GM15510 (cell line): ENCODE data around the gene AHNAK.

Experiments
- POLR2A ChIP-seq: IDR thresholded peaks from 3 replicates; pipeline ENCODE4 v1.6.1; 2011; ENCODE audit warnings: borderline replicate concordance; ENCODE audit not compliant: insufficient read length; ENCODE audit errors: extremely low read depth

Gene AHNAK, protein sequence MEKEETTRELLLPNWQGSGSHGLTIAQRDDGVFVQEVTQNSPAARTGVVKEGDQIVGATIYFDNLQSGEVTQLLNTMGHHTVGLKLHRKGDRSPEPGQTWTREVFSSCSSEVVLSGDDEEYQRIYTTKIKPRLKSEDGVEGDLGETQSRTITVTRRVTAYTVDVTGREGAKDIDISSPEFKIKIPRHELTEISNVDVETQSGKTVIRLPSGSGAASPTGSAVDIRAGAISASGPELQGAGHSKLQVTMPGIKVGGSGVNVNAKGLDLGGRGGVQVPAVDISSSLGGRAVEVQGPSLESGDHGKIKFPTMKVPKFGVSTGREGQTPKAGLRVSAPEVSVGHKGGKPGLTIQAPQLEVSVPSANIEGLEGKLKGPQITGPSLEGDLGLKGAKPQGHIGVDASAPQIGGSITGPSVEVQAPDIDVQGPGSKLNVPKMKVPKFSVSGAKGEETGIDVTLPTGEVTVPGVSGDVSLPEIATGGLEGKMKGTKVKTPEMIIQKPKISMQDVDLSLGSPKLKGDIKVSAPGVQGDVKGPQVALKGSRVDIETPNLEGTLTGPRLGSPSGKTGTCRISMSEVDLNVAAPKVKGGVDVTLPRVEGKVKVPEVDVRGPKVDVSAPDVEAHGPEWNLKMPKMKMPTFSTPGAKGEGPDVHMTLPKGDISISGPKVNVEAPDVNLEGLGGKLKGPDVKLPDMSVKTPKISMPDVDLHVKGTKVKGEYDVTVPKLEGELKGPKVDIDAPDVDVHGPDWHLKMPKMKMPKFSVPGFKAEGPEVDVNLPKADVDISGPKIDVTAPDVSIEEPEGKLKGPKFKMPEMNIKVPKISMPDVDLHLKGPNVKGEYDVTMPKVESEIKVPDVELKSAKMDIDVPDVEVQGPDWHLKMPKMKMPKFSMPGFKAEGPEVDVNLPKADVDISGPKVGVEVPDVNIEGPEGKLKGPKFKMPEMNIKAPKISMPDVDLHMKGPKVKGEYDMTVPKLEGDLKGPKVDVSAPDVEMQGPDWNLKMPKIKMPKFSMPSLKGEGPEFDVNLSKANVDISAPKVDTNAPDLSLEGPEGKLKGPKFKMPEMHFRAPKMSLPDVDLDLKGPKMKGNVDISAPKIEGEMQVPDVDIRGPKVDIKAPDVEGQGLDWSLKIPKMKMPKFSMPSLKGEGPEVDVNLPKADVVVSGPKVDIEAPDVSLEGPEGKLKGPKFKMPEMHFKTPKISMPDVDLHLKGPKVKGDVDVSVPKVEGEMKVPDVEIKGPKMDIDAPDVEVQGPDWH (N-terminal part only)

DNA sequence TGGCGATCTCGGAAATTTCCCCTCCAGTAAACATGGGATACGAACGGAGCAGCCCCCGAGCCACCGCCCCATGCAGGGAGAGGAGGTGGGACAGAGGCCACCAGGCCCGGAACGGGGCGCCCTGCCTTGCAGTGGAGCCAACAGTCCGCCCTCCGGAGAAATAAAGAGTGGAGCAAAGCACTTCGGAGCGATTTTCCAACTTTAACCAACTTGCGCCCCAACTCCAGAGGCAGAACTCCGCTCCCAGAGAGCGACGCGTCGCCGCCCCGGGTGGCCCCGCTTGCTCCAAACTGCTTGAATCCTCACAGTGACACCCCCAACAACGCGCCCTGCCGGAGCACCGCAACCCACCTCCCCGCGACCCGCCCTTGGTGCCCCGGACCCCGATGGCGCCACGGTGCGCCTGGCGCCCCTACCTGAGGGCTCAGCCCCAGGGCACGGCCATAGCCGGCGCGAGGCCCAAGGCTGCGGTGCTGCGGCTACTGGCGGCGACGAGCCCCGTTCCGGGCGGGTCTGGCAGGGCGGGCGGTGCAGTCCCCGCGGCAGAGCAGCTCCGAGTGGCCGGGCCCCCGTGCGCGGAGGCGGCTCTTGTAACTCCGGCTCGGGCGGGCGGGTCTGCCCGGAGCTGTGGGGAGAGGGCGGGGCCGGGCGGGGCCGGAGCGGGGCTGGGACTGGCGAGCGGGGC is at the start of gene AHNAK:
TSS of gene AHNAK (minus strand) at position 563 of the 685 bp plus-strand sequence. CDS start 10,708 bp downstream, outside the sequence.
- peak; percentile 55 for TF ChIP-seq POLR2A

DNA sequence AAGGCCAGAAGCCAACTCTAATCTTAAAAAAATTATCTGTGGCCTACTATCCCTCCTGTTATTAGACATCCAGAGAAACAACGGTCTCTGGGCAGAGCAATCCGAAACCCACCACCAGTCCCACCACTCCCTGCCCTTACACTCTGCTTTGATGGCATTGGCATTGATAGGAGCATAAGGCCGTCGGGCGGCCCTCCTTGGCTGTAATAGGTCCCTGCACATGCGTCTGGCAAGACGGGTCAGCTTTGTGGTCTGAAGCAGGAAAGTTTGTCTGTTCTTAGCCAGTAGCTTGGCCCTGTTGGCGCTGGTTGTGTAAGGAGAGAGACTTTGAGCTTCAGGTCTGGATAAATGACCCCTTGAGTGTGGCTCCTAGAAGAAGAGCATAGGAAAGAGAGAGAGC is 48.5 kb upstream of the AHNAK start:
- TF ChIP-seq POLR2A = no peak

DNA sequence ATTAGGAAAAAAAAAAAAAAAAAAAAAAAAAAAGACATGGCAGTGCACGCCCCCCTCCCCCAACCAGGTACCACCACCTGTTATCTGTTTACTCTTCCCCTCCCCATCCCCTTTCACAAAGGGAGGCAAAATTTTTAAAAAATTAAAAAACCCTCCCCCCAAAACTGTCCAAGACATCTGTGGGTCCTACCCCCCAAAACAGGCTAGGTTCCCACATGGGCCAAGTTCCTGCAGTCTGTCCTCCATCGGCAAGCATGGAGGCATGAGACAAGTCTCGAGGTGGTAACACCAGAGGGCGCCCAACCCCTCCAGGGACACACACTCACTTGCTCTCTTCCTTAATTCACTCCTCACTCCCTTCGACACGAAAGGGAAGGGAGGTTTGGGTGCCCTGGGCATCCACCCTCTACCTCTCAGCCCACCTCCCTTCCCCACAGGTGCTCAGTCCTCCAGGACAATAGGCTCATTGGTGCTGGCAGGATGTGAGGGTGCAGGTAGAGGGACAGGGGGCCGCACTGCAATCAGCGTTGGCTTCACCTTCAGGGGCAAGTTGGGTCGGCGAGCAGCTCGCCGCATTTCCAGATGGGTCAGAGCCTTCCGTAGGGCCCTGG is 46.9 kb upstream of the AHNAK start:
- TF ChIP-seq POLR2A = no peak

DNA sequence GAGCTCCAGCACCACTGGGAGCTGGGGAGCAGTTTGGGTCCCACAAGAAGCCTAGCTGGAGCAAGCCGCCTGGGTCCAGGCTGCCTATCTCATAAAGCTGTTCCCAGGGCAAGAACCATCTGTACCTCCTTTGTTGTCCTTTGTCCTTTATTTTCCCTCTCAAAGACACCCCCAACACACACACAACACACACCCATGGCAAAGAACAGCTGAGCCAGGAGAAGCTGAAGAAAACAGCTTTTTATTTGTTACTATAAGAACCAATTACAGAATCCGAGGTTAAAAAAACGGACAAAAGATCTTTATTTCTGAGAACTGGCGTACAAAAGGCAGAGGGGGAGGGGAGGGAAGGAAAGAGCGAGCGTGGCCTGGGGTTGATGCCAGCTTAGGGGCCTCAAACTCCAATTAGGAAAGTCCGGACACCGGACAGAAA is 46.4 kb upstream of the AHNAK start:
- no peak for TF ChIP-seq POLR2A

DNA sequence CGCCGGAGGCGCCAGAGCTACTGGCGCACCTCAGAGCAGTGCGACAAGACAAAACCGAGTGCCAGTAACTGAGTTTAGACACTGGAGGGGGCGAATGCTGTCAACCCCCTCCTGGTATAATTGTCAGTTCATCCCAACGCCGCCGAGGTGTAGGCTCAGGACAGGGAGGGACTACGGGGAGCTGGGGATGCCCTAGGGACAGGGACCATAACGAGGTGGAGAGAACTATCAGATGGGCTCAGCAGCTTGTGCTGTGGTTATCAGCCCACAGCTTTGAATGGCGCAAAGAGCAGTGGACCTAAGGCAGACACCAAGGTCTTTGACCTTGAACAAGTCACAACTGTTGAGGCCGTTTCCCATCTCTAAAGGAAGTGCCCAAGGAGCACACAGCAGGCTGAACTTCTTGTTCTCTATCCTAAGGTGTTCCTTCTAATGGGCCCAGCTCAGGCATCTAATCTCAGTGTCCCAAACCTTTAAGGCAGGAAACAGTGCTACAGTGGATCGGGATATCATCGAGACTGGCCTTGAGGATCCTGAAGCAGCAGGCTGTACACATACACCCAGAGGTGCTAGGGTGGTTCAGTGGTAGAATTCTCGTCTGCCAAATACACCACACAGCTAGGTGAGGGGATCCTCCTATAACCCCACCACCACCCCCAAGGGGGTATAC is 45.7 kb upstream of the AHNAK start:
- TF ChIP-seq POLR2A = peak; percentile 12

DNA sequence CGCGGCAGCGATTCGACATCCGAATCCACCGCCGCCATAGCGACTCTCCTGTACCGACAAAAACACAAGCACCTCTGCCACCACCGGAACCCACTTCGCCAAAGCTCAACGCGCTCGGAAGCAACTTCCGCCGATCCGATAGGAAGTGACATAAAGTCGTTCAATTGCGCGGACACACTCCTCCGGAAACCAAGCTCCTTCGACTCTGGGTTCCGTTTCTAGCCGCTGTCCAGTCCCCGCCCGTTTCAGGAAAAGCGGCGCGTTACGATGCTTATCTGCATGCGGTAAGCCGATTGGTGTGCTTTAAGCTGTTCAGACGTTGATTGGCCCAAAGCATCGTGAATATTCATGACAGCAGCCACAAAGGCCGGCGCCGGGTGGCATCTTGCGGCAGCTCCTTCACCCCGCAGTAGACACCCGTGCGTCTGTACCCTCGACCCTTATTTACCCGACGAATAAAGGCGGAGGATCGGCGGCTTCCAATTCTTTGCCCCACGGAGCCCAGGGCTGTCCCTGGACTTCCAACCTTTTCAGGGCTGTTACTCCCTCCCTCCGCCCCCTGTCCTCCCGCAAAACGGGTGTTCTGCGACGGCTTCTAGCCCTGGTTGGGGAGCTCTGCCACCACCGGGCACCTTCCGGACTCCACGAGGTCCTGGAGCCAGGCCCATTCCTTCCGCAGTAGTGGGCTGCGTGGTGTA is 45.0 kb upstream of the AHNAK start, which contains the start of gene TUT1:
TSS of gene TUT1 (minus strand) at position 76 of the 698 bp plus-strand sequence. CDS start at position 38, 38 bp downstream.
- TF ChIP-seq POLR2A = peak; percentile 95

DNA sequence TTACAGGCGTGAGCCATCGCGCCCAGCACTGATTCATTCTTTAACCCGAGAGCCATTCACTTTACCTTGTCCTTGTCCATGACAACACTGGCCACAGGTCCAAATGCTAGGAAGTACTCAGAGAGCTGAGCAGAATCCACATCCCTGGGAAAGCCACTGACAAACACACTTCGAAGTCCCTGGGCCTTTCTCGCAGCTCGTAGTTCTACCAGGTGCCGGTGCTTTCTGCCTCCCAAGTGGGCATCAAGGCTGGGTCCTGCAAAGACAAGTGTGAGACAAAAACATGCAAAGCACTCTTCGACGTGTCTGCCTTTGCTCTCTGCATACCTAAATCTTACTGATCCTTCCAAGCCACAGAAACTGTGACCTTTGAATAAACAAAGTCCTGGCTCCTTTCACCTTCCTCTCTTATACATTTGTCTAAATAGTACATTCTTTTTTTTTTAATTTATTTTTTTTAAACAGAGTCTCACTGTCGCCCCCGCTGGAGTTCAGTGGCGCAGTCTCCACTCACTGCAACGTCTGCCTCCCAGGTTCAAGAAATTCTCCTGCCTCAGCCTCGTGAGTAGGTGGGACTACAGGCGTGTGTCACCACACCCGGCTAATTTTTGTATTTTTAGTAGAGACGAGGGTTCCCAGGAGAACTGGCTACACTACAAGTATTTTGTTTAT is 42.5 kb upstream of the AHNAK start:
- TF ChIP-seq POLR2A = no peak

DNA sequence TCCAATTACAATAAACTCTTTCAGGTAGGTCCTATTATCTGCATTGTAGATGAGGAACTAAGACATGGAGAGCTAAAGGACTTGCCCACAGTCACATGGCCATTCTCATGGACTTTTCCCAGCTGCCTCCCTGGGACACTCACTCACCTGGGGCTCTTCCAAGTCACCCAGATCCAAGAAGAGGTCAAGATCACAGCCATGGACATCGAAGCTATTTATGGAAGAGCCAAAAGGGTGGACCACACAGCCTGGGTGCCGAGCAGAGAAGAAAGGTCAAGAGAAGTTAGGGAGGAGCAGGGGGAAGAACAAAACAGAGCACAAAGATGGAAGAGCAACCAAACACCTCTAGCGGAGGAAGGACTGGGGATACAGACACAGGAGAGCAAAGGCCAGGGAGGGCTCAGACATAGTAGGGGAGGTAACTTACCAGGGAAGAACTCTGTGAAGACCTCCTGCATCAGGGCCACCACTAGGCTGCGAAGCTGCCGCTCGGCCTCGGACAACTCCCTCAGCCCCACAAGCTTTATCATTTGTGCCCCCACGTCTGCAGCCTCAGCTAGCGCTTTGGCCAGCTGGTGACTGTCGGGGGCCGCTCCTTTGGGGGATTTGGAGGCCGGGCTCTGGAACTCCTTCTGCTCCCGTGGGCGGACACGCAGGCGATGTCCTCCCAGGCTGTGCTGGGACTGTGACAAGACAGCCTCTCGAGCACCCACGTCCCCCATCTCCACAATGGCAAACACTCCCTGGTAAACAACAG is 34.5 kb upstream of the AHNAK start:
- no peak for TF ChIP-seq POLR2A

DNA sequence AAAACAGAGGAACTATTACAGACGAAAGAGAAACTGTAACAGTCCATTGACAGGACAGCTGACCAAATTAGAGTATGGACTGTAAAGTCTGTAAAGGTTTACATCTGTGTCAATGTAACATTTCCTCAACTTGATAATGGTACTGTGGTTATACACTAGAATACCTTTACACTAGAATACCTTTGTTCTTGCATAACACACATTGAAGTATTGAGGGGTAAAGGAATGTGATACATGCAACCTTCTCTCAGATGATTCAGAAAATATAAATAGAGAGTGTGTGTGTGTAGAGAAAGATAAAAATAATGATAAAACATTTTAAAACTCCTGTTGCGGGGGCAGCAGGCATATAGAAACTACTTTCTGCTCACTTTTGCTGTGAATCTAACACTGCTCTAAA is 32.6 kb upstream of the AHNAK start:
- TF ChIP-seq POLR2A = no peak

DNA sequence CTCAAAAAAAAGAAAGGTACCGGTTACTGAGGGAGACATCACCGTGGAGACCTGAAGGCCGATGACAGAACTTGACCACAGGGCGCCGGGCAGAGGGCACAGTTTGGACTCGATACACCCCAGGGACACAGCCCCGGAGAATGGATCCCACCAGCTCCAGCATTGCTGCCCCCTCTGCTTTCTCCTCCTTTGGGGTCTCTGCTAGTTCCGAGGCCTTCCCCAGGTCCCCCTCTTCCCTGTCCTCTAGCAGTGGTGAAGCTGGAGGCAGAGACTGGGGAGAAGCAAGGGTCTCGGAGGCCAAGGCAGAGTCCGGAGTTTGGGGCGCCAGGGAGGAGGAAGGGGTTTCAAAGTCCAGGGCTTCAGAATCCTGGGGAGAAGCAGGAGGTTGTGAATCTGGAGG is 31.9 kb upstream of the AHNAK start:
- TF ChIP-seq POLR2A = no peak

DNA sequence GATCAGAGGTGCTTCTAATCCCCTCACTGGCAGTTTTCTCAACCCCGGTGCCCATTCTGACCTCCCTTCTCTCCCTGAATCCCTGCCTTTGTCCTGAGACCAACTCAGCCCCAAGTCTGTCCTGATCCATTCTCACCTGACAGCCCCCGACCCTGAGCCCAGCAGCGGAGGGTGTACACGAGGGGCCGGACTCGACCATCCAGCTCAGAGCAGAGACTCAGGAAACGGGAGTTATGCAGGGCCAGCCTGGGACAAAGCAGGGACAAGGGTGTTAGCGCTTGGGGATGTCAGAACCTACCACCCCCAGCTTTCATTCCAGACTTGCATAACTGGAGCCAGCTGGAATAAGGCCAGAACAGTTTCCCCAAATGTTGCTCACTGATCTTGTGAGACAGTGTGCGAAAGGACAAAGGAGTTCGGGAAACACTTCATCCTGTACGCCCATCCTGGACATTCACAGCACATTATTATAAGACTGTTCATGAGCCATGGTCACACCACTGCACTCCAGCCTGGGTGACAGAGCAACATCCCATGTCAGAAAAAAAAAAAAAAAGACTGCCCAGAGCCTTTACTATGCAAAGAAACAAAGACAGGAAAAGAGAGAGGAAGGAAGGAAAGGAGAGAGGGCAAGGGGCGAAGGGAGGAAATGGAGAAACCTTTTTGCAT is 30.6 kb upstream of the AHNAK start:
- no peak for TF ChIP-seq POLR2A
